Sigmoid colon (tissue), 7 donors: ENCODE results near the gene UBN2. TPM values are rescaled to one million over a fixed set of nuclear protein-coding genes. Genes with fewer than 3 reads are reported as not detected.
"Not testable (repeated sequence)": the region's sequence is repeated elsewhere in the genome, so short reads cannot be mapped to it uniquely, and the experiment has no call there.

Source experiments
- DNase-seq: peaks from one replicate; pipeline ENCODE4 v3.0.0-alpha.2; 2019
- H3K27ac ChIP-seq, 4 donors: fragments of 200-600 bp; sonication (generic); one replicate each; pipeline ENCODE4 v1.5.1; 2016 to 2019; ENCODE audit warnings: mild to moderate bottlenecking in 1 of 4
- H3K27me3 ChIP-seq, 3 donors: fragments of 200-600 bp; sonication (generic); one replicate each; pipeline ENCODE4 v1.5.1; 2019; ENCODE audit warnings: mild to moderate bottlenecking in 1 of 3
- H3K36me3 ChIP-seq, 4 donors: fragments of 200-600 bp; sonication (generic); one replicate each; pipeline ENCODE4 v1.5.1; 2016 to 2019
- H3K4me1 ChIP-seq, 4 donors: fragments of 200-600 bp; sonication (generic); one replicate each; pipeline ENCODE4 v1.5.1; 2017 to 2019
- H3K4me3 ChIP-seq, 4 donors: fragments of 200-600 bp; sonication (generic); one replicate each; pipeline ENCODE4 v1.5.1; 2017 to 2019; ENCODE audit warnings: mild to moderate bottlenecking in 2 of 4, moderate library complexity in 1 of 4
- H3K9me3 ChIP-seq, 4 donors: fragments of 200-600 bp in 3 of 4; sonication (generic) in 3 of 4; one replicate each; pipeline versions ENCODE4 v1.5.1 to v1.6.1; 2013 to 2019
- CTCF ChIP-seq, 4 experiments: fragments of 450-650 bp in 3 of 4; fragments of 200-600 bp in 1 of 4; IDR thresholded peaks; one replicate each; pipeline ENCODE4 v1.5.1; 2016 to 2019; ENCODE audit warnings: antibody characterized with exemption in 4 of 4, mild to moderate bottlenecking in 3 of 4, moderate library complexity in 2 of 4
- EP300 ChIP-seq, 4 donors: sonication (generic); formaldehyde crosslinking; IDR thresholded peaks; one replicate each; pipeline ENCODE4 v1.6.1; 2017; ENCODE audit warnings: antibody characterized with exemption in 4 of 4
- POLR2A ChIP-seq, 2 donors: fragments of 450-650 bp; IDR thresholded peaks; one replicate each; pipeline ENCODE4 v1.6.1; 2016; ENCODE audit warnings: antibody characterized with exemption in 2 of 2, mild to moderate bottlenecking in 2 of 2, moderate library complexity in 2 of 2
- POLR2AphosphoS5 ChIP-seq, 4 donors: sonication (generic); formaldehyde crosslinking; IDR thresholded peaks; one replicate each; pipeline ENCODE4 v1.6.1; 2017; ENCODE audit warnings: antibody characterized with exemption in 4 of 4
- WGBS, 2 donors: extraction: QIAGEN DNeasy Blood & Tissue Kit; methylation state at CpG; one replicate each; pipeline ENCODE4 v1.1.7; 2013; 5-methylcytosine and 5-hydroxymethylcytosine counted together
- intact Hi-C: fragments of 100-400 bp; cut with DNase I; formaldehyde crosslinking; loops from one replicate; pipeline ENCODE4 v1.15.1; 2023
- polyA plus RNA-seq, 3 donors: library from polyadenylated mRNA; stranded (reverse); fragments of 200-250 nt; gene quantifications; one replicate each; pipeline ENCODE4 v1.2.3, GENCODE V29; 2013
- total RNA-seq, 4 donors: library from RNA; depleted of rRNA; stranded (reverse); fragments of >200 nt; gene quantifications; one replicate each; pipeline ENCODE4 v1.1.0, GENCODE V29; 2016
- donor health status: healthy with polysubstance abuse.
- donor health status: Bipolar disorder and iron deficiency.
- donor health status: healthy.

UBN2 gene
- total and polyA plus RNA-seq, 7 donors, result 0.92 to 22.7 (median 13.2) TPM

DNA sequence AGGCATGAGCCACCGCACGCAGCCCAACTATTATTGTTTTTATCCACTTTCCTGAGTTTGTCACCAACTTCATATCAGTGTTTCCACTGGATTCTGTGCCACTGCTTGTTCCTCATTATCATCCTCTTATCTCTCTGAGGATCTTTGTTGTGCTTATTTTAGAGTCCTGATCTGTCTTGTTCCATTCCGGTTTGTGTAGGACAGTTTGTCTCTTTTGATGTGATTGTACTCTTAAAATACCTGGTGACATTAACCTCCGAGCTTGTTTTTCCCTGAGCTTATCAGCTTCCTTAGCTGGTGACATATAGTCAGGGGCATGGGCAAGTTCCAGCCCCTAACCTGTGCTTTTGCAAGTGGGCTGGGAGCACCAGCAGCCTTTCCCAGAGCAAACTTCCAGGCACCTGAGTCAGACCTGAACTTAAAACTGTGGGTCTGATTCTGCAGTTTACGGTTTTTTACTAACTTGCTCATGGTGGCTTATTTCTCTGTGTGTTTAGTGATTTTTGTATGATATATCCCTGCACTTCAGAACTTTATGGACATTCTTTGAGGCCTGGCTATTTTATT, 87.0 kb downstream of the UBN2 start:
- intact Hi-C loops, result no loop called here
- WGBS, 2 donors, result 71 to 75% methylated on average over 5 of the region's 5 CpGs
- TF ChIP-seq POLR2A (IDR thresholded peaks at IDR 0.05) (no peak), CTCF (IDR thresholded peaks at IDR 0.05) (no peak), POLR2AphosphoS5 (IDR thresholded peaks at IDR 0.05) (no peak), EP300 (IDR thresholded peaks at IDR 0.05) (no peak)
- no peaks in the 10 kb centered on the region for H3K27me3 ChIP-seq
- no peak overlapping the region for H3K27ac ChIP-seq
- DNase-seq, result no peak
- H3K4me1 ChIP-seq, result no peaks in the 10 kb centered on the region
- H3K9me3 ChIP-seq, result no peaks in the 10 kb centered on the region
- no peaks in the 10 kb centered on the region for H3K36me3 ChIP-seq
- no peak overlapping the region for H3K4me3 ChIP-seq

DNA sequence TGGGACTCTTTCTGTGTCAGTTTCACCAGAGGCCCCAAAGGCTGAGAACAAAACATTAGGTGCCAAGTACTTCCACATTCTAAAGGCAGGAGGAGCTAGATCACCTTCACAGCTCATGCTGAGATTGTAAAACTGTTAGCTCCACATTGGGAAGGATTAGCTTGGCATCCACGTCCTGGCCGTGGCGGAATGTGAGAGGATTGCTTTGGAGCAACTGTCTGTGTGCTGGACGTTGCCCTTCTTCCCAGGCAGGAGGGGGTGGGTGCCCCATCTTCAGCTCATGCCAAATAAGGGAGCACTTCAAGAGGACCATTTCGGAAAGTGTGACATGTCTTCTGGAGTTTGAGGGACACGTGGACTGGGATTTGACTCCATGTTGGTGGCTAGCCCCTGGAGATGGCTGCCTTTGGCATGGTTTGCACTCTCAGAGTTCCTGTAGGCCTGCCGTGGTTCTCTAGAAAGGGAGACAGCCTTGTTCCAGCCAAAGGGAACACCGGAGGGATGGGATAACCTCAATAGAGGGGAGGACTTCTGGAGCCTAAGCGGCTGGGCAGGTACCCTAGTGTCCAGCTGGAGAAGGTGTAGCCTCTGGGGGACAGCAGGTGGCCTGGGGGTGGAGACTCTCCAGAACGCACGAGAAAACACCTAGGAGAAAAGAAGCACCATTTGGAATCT, 90.2 kb downstream of the UBN2 start:
- DNase-seq, result no peak
- WGBS, 2 donors, result 62 to 78% methylated on average over 11 of the region's 11 CpGs

GRCh38 chr7:139324709-139325108, 93.7 kb downstream of the UBN2 start:
- H3K27me3 ChIP-seq, intact Hi-C loops, H3K4me3 ChIP-seq, H3K4me1 ChIP-seq, H3K27ac ChIP-seq, H3K9me3 ChIP-seq, DNase-seq, H3K36me3 ChIP-seq: not testable (repeated sequence)
- WGBS, 2 donors, result 95 to 96% methylated on average over 11 of the region's 11 CpGs

More for the DNA sequence above, 90.2 kb downstream of the UBN2 start:
- no peaks in the 10 kb centered on the region for H3K27me3 ChIP-seq
- no peaks in the 10 kb centered on the region for H3K4me1 ChIP-seq
- TF ChIP-seq CTCF (IDR thresholded peaks at IDR 0.05) (no peak), POLR2A (IDR thresholded peaks at IDR 0.05) (no peak), EP300 (IDR thresholded peaks at IDR 0.05) (no peak), POLR2AphosphoS5 (IDR thresholded peaks at IDR 0.05) (no peak)
- H3K9me3 ChIP-seq, result no peaks in the 10 kb centered on the region
- intact Hi-C loops, result no loop called here
- no peaks in the 10 kb centered on the region for H3K36me3 ChIP-seq
- H3K27ac ChIP-seq, result no peak overlapping the region
- H3K4me3 ChIP-seq, result no peak overlapping the region

DNA sequence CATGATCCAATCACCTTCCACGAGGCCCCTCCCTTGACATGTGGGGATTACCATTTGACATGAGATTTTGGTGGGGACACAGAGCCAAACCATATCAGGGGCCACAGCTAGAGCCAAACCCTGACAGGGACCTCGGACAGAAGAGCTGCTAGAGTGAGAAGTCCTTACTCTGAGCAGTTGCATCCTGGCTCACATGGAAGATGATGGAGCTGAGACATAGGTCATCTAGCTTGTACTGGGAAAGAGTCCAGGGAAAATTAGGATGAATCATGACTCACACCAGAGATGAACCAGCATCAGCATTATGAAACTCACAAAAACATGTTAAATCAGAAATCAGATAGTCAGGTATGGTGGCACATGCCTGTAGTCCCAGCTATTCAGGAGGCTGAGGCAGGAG, 97.3 kb downstream of the UBN2 start:
- Histone ChIP-seq H3K27me3 (no peaks in the 10 kb centered on the region), H3K27ac (no peak overlapping the region), H3K4me3 (no peak overlapping the region), H3K9me3 (no peaks in the 10 kb centered on the region), H3K4me1 (no peaks in the 10 kb centered on the region), H3K36me3 (no peaks in the 10 kb centered on the region)
- WGBS, 2 donors, result 75 to 80% methylated on average over 2 of the region's 2 CpGs
- intact Hi-C loops, result no loop called here
- no peak for DNase-seq
- TF ChIP-seq POLR2A (IDR thresholded peaks at IDR 0.05) (no peak), CTCF (IDR thresholded peaks at IDR 0.05) (no peak), POLR2AphosphoS5 (IDR thresholded peaks at IDR 0.05) (no peak), EP300 (IDR thresholded peaks at IDR 0.05) (no peak)

DNA sequence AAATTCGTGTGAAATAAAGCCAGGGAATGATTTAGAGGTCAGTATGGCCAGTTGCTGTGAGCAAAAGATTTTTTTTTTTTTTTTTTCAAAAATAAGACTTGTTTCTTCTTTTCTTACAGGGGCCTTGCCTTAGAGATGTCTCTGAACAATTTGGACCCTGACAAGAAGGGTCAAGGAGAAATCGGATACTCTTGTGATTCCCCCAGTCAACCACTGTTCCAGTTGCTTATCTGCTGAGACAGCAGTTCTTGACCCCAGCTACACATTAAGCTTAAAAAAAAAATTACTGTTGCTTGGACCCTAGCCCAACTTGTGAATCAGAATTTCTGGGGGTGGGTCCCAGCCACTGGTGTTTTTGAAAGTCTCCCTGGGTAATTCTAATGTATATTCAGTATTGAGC, 98.1 kb downstream of the UBN2 start:
- no peak for DNase-seq

More for the DNA sequence above, 98.1 kb downstream of the UBN2 start:
- TF ChIP-seq CTCF (IDR thresholded peaks at IDR 0.05), result no peak
- TF ChIP-seq EP300 (IDR thresholded peaks at IDR 0.05), result no peak
- TF ChIP-seq POLR2AphosphoS5 (IDR thresholded peaks at IDR 0.05), result no peak
- TF ChIP-seq POLR2A (IDR thresholded peaks at IDR 0.05), result no peak
- H3K9me3 ChIP-seq, result no peaks in the 10 kb centered on the region
- no peak overlapping the region for H3K4me3 ChIP-seq
- WGBS, 2 donors, result 44 to 68% methylated on average over 2 of the region's 2 CpGs
- no peaks in the 10 kb centered on the region for H3K36me3 ChIP-seq
- no peaks in the 10 kb centered on the region for H3K4me1 ChIP-seq
- intact Hi-C loops, result no loop called here
- no peak overlapping the region for H3K27ac ChIP-seq
- H3K27me3 ChIP-seq, result no peaks in the 10 kb centered on the region
